Esophagus squamous epithelium (tissue), 4 donors: Measurements from ENCODE around the gene ANGPTL8.

Experiments
- CTCF ChIP-seq, 6 experiments: fragments of 450-650 bp in 4 of 6; fragments of 200-600 bp in 2 of 6; sonication (generic) in 2 of 6; IDR thresholded peaks; one replicate each; pipeline ENCODE4 v1.5.1; 2016 to 2019; ENCODE audit warnings: antibody characterized with exemption in 6 of 6, mild to moderate bottlenecking in 4 of 6, moderate library complexity in 4 of 6
- POLR2A ChIP-seq, 4 donors: fragments of 450-650 bp; IDR thresholded peaks; one replicate each; pipeline ENCODE4 v1.6.1; 2017; ENCODE audit warnings: antibody characterized with exemption in 4 of 4, mild to moderate bottlenecking in 4 of 4, moderate library complexity in 3 of 4

GRCh38 chr19:11291415-11291814 lies 52.0 kb downstream of the ANGPTL8 start:
- TF ChIP-seq CTCF (IDR thresholded peaks at IDR 0.05) (no peak), POLR2A (IDR thresholded peaks at IDR 0.05) (no peak)
